ENCODE measurements around the gene MCM5. TPM values are rescaled to one million over a fixed set of nuclear protein-coding genes. Genes with fewer than 3 reads are reported as not detected.

Gene MCM5
- total RNA-seq, 1 donor from 2014 or later = 178 TPM

GRCh38 chr22:35373781-35374180 is 26.2 kb upstream of the MCM5 start:
- Mint-ChIP-seq H3K36me3 (ENCODE audit: low read depth) (no peaks in the 10 kb centered on the region), H3K27ac (no peak overlapping the region), H3K4me1 (peaks cover 42% of the 10 kb centered on the region), H3K27me3 (no peaks in the 10 kb centered on the region), H3K4me3 (no peak overlapping the region), H3K9me3 (no peaks in the 10 kb centered on the region)
- DNase-seq (no peak), ATAC-seq (ENCODE audit: low read depth) (no peak)
- ChIA-PET POLR2A (interaction anchor here (1.0 kb wide), 1 partner anchor 37 kb away, joined by 3 read pairs; no protein-coding TSS in a partner anchor), CTCF (no interaction called here)
- TF ChIP-seq CTCF (IDR thresholded peaks at IDR 0.05) = no peak
- intact Hi-C loops (cut with micrococcal nuclease) = no loop called here

GRCh38 chr22:35375031-35375430 is 24.9 kb upstream of the MCM5 start:
- Mint-ChIP-seq H3K27me3 (no peaks in the 10 kb centered on the region), H3K4me1 (peaks cover 44% of the 10 kb centered on the region), H3K9me3 (no peaks in the 10 kb centered on the region), H3K36me3 (ENCODE audit: low read depth) (no peaks in the 10 kb centered on the region), H3K27ac (no peak overlapping the region), H3K4me3 (no peak overlapping the region)
- TF ChIP-seq CTCF (IDR thresholded peaks at IDR 0.05) = no peak
- no peak for DNase-seq
- intact Hi-C loops (cut with micrococcal nuclease) = no loop called here
- CTCF ChIA-PET = interaction anchor here (1.0 kb wide), 1 partner anchor 35 kb away, joined by 6 read pairs; no protein-coding TSS in a partner anchor
- no peak for ATAC-seq (ENCODE audit: low read depth)
- POLR2A ChIA-PET = interaction anchor here (0.5 to 3.4 kb wide), 5 partner anchors 18 to 35 kb away, joined by 3 to 43 read pairs (median 4); no protein-coding TSS in a partner anchor

GRCh38 chr22:35375526-35375925 is 24.4 kb upstream of the MCM5 start:
- no peak for TF ChIP-seq CTCF (IDR thresholded peaks at IDR 0.05)

GRCh38 chr22:35376728-35377472 is 23.0 kb upstream of the MCM5 start:
- H3K27ac Mint-ChIP-seq = peak overlapping the region; percentile 86
- intact Hi-C loops (cut with micrococcal nuclease) = loop anchor here (1.0 kb wide), 4 partner anchors 10 to 33 kb away; partner anchors contain the start of gene MCM5
- ATAC-seq (ENCODE audit: low read depth) = peak; percentile 78
- no peaks in the 10 kb centered on the region for H3K36me3 Mint-ChIP-seq (ENCODE audit: low read depth)
- DNase-seq = peak; percentile 44
- peaks cover 49% of the 10 kb centered on the region for H3K4me1 Mint-ChIP-seq
- TF ChIP-seq CTCF (IDR thresholded peaks at IDR 0.05) = no peak
- H3K9me3 Mint-ChIP-seq = no peaks in the 10 kb centered on the region
- ChIA-PET POLR2A (interaction anchor here (0.7 to 3.4 kb wide), 12 partner anchors 8 to 77 kb away, joined by 3 to 43 read pairs (median 6); partner anchors contain the start of genes MCM5 and TOM1), CTCF (interaction anchor here (0.7 to 2.3 kb wide), 3 partner anchors 24 to 33 kb away, joined by 3 to 7 read pairs (median 3); no protein-coding TSS in a partner anchor)
- peak overlapping the region; percentile 59 for H3K4me3 Mint-ChIP-seq
- H3K27me3 Mint-ChIP-seq = no peaks in the 10 kb centered on the region

More at GRCh38 chr22:35375526-35375925, 24.4 kb upstream of the MCM5 start:
- intact Hi-C loops (cut with micrococcal nuclease) = no loop called here
- H3K9me3 Mint-ChIP-seq = no peaks in the 10 kb centered on the region
- no peaks in the 10 kb centered on the region for H3K36me3 Mint-ChIP-seq (ENCODE audit: low read depth)
- peak overlapping the region; percentile 21 for H3K27ac Mint-ChIP-seq
- ChIA-PET CTCF (interaction anchor here (1.0 kb wide), 2 partner anchors 23 to 35 kb away, joined by 4 to 6 read pairs; no protein-coding TSS in a partner anchor), POLR2A (interaction anchor here (0.5 to 3.4 kb wide), 8 partner anchors 17 to 44 kb away, joined by 3 to 43 read pairs (median 4); no protein-coding TSS in a partner anchor)
- no peaks in the 10 kb centered on the region for H3K27me3 Mint-ChIP-seq
- ATAC-seq (ENCODE audit: low read depth) (no peak), DNase-seq (no peak)
- no peak overlapping the region for H3K4me3 Mint-ChIP-seq
- H3K4me1 Mint-ChIP-seq = peaks cover 47% of the 10 kb centered on the region

- no peak for TF ChIP-seq CTCF (IDR thresholded peaks at IDR 0.05)
- POLR2A ChIA-PET = interaction anchor here (0.7 to 3.4 kb wide), 8 partner anchors 9 to 33 kb away, joined by 3 to 43 read pairs (median 9); partner anchors contain the start of gene MCM5
- CTCF ChIA-PET = interaction anchor here (2.3 kb wide), 1 partner anchor 32 kb away, joined by 7 read pairs; no protein-coding TSS in a partner anchor
- H3K36me3 Mint-ChIP-seq (ENCODE audit: low read depth) = no peaks in the 10 kb centered on the region
- H3K27ac Mint-ChIP-seq = peak overlapping the region; percentile 86
- H3K27me3 Mint-ChIP-seq = no peaks in the 10 kb centered on the region
- intact Hi-C loops (cut with micrococcal nuclease) = loop anchor here (1.0 kb wide), 4 partner anchors 10 to 33 kb away; partner anchors contain the start of gene MCM5
- no peaks in the 10 kb centered on the region for H3K9me3 Mint-ChIP-seq
- peaks cover 47% of the 10 kb centered on the region for H3K4me1 Mint-ChIP-seq
- peak overlapping the region; percentile 59 for H3K4me3 Mint-ChIP-seq
- DNase-seq (no peak), ATAC-seq (ENCODE audit: low read depth) (no peak)
Measured at GRCh38 chr22:35377735-35378134, 22.2 kb upstream of the MCM5 start.
